DMS153 treated with DMSO at 0.1 percent for 48 hours (cell line): Measurements from ENCODE around the gene RNF126.
"Not testable (repeated sequence)": the region's sequence is repeated elsewhere in the genome, so short reads cannot be mapped to it uniquely, and the experiment has no call there.

Source experiments
- DNase-seq: peaks from one replicate; lab custom pipeline; 2025; ENCODE audit not compliant: unreplicated experiment; lab: John Stamatoyannopoulos, UW

RNF126 gene

DNA sequence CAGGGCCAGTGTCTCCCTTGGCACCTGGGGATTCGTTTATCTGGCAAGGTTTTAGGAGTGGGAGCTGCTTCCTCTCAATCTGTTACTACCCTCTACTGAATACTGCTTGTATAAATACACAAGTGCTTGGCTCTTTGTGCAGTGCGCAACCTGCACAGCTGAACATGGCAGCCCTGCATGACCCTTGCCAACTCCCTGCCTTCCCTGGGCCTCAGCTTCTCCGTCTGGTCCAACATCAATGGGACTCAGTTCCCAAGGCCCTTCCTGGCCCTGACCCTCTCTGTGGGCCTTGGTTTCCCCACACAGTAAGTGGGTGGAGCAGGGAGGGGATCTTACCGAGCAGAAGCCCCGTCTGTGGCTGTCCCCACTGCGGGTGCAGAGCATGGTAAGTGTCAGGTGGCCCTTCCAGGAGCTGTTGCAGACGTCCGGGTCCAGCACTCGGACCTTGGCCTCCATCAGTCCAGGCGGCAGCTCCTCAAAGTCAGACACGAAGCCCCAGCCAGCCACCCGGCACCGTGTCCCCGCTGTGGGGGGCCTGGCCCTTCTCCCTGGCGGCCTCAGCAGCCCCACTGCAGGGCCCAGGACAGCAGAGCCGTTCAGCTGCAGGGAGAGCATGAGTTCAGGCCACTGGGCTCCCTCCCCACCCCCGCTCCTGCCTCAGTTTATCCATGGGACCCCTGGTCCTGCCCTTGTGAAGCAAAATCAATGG, 23.7 kb upstream of the RNF126 start:
- no peak for DNase-seq

DNA sequence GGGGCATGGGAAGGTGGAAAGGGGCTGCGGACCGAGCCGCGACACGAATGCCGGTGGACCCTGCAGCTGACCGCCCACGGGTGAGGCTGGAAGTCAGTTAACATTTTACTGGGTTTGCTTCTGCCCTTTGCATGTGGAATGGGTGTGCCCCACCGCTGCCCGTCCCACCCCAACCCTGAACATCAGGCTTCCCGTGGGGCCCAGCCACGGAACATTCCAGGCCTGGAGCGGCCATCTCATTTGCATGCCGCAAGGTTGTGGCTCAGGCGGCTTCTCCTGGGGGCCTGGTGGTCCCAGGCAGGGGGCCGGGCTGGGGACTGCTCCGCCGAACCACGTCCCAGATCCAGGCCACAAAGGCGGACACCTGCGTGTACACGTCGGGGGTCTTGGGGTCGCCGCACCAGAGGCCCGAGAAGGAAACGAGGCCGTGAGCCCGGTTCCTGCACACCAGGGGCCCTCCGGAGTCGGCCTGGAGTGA, 22.5 kb upstream of the RNF126 start:
- no peak for DNase-seq

DNA sequence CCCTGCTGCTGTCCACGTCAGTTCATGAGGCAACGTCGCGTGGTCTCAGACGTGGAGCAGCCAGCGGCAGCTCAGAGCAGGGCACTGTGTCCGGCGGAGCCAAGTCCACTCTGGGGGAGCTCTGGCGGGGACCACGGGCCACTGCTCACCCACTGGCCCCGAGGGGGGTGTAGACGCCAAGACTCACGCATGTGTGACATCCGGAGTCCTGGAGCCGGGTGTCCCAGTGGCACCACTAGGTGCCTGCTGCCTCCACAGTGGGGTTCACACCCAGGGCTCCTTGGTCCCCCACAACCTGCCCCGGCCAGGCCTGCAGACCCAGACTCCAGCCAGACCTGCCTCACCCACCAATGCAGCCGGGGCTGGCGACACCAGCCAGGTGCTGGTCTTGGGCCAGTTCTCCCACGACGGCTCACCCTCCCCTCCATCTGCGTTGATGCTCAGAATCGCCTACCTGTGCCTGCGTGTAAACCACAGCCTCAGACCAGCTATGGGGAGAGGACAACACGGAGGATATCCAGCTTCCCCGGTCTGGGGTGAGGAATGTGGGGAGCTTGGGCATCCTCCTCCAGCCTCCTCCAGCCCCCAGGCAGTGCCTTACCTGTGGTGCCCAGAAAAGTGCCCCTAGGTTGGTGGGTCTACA, 19.8 kb upstream of the RNF126 start:
- DNase-seq, result no peak

DNA sequence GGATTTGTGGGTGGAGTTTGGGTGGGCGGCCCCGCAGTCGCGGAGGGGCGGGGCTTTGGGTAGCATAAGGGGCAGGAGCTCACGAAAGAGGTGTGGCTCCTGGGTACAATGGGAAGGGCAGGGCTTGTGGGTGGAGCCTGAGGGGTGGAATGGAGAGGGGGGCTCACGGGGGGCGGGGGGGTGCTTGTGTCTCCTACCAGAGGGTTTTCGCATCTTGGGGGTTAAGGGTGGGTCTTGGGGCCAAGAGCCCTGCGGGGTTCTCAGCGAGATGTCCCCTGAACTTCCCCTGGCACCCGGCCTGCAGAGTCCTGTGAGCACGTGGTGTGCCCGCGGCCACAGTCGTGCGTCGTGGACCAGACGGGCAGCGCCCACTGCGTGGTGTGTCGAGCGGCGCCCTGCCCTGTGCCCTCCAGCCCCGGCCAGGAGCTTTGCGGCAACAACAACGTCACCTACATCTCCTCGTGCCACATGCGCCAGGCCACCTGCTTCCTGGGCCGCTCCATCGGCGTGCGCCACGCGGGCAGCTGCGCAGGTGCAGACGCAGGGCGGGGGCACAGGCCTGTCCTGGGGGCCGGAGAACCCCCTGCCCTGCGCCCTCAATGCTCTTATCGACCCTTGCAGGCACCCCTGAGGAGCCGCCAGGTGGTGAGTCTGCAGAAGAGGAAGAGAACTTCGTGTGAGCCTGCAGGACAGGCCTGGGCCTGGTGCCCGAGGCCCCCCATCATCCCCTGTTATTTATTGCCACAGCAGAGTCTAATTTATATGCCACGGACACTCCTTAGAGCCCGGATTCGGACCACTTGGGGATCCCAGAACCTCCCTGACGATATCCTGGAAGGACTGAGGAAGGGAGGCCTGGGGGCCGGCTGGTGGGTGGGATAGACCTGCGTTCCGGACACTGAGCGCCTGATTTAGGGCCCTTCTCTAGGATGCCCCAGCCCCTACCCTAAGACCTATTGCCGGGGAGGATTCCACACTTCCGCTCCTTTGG, 18.3 kb upstream of the RNF126 start:
- DNase-seq, result peak; percentile 43

DNA sequence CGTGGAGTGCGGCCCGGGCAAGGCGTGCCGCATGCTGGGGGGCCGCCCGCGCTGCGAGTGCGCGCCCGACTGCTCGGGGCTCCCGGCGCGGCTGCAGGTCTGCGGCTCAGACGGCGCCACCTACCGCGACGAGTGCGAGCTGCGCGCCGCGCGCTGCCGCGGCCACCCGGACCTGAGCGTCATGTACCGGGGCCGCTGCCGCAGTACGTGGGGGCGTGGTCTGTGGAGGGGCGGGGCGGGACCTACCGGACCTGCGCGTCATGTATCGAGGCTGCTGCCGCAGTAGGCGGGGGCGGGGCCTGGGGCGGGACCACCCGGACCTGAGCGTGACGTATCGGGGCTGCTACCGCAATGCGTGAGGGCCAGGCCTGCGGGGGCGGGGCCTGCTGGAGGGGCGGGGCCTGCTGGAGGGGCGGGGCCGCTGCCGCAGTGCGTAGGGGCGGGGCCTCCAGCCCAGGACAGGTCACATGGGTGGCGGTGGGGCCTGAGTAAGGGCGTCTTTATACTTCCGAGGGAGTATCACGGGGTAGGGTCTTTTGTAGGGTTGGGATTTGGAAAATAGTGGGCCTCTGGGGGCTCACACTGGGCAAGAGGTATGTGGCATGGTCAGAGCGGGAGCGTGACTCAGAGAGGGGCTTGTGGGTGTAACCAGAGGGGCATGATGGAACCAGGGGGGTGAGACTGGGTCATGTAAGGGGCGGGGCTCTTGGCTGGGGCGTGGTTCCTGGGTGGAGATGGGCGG, 17.4 kb upstream of the RNF126 start:
- peak; percentile 88 for DNase-seq

DNA sequence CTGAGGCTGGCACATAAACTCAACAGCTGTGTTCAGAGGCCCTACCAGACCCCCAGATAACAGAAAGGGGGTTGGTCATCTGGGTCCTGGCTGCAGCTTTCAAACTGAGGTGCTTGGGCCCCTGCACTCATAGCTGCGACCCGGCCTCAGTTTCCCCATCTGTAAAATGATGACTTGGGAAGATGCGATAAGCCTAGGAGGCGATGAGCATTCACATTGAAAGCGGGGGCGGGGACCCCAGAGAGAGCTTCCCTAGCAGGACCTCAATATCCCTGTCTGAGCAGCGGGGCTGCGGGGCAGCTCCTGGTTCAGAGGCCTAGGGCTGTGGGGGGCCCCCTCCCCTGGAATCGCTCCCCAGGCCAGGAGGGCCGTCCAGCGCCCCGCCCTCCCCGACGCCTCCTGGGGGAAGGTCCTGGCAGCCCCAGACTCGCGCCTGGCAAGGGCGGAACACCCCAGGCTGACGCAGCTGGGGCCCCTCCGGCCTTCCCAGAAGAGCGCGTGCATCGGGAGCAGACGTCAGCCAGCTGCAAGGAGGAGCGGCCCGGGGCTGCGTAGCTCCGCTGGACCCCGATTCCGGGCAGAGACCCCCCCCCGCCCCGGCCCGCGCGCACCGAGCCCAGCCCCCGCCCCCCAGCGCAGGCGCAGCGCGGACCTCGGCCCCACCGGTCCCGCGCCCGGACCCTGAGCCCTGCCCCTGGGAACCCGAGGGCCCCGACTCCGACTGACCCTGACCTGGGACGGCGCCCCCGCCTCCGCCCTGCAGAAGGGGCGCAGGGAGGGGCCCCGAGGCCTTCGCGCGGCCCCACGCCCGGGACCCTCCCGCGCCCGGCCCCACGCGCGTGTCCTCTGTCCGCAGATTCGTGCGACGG, 16.6 kb upstream of the RNF126 start:
- no peak for DNase-seq

DNA sequence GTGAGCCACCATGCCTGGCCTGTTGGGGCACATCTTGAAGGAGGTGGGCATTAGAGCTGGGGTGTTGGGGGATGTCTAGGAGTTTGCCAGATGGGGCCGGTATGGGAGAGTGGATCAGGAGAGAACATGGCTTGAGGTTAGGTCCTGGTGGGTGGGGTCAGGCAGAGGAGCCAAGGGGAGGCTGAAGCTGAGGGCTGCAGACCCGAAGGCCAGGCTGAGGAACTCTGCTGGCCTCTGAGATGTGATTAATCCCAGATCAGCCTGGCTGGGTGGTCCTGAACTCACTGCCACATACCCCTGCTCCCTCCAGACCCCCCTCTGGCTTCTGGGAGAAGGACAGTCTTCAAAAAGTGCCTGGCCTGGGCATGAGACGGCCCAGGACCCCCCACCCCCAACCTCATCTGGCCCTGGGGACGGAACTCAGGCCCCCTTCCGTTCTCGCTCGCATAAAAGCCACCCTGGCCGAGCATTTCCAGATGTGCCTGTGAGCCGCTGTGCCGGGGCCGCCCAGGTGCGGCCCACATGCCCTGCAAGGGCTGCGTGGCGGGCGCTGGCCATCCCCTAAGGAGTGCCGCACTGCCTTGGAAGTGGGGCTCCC, 15.9 kb upstream of the RNF126 start:
- no peak for DNase-seq

DNA sequence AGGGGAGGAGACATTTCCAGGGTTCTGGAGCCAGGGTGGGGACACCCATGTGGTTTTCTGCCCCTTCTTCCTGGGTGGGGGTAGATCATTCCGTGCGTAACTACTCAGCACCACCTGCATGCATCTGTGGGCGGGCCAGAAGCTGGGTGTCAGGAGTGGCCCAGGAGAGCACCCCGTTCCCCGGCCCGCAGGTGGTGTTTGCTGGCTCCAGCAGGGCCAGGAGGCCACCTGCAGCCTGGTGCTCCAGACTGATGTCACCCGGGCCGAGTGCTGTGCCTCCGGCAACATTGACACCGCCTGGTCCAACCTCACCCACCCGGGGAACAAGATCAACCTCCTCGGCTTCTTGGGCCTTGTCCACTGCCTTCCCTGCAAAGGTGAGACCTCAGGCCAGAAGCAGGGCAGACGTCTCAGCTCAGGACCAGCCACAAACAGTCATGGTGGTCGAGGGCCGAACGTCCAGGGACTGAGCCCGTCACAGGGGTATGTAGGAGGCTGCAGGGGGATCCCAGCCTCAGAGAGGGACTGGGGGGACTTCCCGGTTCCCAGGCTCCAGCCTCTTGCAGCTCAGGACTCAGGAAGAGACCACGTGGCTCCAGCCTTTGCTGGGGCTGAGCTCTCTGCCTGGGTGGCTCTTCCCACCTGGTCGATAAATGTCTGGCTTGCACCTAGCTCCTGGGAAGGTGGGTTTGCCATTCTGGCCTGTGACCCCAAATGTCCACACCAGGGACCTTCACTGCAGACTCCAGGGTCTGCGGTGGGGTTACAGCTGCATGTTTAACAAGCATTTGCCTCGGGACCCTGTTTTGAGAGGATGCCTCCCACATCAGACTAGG, 14.8 kb upstream of the RNF126 start:
- no peak for DNase-seq

DNA sequence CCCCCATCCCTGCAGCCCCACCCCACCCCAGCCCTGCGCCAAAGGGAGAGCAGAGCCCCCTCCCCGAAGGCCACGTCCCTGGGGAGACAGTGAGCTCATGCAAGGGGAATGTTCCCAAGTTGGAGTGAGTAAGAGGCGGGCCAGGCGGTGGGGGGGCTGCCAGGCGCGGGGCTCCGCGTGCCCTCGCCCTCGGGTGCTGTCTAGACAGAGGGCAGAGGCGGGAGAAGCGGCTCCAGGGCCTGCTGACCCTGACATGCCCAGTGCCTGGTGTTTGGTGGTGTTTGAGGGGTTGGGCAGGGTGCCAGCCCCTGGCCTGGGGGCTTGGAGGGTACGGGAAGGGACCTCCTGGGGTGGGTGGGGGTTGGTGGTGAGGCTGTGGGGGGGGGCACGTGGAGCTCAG, 14.2 kb upstream of the RNF126 start:
- DNase-seq, result no peak

DNA sequence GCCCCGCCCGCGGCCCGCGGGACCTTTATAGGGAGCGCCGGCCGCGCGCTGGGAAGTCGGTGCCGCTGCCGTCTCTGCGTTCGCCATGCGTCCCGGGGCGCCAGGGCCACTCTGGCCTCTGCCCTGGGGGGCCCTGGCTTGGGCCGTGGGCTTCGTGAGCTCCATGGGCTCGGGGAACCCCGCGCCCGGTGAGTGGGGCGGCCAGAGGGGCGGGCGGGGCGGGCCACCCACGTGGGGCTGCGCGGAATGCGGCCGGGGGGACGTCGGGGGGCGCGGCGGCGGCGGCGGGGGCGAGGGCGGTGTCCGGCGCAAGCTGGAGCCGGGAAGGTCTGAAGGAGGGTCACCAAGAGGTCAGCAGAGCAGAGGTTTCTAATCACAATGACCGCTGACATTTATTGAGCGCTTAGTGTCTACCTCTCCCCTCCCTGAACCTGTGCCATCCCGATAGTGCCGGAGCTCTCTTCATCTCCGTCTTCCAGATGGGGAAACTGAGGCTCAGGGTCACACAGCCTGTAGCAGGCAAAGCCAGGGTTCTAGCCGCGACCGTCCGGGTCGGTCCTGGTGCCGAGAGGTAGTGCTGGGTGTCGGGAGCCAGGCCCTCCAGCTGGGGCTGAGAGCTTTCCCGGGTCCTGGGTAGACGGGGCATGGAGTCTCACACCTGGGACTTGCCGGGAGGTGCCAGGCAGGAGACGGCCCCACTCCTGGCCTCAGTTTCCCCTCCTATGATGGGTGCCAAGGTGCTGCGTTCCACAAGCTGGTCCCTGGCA, 13.5 kb upstream of the RNF126 start, which contains the start of gene FSTL3:
Gene FSTL3, plus strand, starts transcription at position 54 of the 767 bp plus-strand sequence. Its CDS starts 32 bp downstream, at position 86.
- no peak for DNase-seq

DNA sequence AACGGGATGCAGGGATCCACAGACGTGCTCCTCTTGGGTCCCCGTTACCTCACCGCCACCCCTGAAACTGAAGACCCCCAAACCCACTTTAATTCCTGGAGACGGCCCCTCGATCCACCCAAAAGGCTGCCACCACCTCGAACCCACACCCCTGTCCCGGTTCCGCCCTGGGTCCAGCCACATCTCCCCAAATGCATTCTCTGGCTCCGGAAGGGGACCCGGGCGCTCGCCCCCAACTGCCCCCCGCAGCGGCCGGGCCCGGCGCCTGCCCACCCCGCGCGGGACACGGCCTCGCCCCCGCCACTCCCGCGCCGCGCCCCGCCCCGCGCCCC, 13.0 kb upstream of the RNF126 start:
- DNase-seq, result no peak

DNA sequence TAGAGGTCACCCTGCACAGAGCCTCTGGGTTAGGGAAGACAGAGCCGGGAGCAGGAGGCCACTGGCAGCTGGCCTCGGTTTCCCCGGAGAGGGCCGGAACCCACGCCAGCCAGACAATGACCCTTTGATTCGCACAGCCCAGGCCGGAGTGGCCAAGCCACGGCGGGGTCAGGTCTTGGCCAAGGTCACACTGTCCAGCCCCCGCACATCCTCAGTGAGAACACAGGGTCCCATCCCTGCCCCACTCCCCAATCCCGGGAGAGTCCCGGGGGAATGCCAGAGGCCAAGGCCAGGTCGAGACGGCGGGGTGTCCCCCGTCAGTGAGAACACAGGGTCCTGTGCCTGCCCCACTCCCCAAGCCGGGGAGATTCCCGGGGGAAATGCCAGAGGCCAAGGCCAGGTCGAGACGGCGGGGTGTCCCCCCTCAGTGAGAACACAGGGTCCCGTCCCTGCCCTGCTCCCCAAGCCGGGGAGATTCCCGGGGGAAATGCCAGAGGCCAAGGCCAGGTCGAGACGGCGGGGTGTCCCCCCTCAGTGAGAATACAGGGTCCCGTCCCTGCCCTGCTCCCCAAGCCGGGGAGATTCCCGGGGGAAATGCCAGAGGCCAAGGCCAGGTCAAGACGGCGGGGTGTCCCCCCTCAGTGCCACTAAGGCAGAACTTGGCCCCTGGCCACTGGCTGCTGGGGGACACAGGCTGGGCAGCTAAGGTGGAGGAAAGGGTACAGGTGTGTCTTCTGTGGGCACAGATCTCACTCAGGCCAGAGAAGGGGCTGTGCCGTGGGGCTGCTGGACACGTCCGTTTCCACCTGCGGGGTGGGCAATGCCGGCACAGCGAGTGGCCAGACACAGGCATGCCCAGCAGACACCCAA, 11.5 kb upstream of the RNF126 start:
- no peak for DNase-seq

DNA sequence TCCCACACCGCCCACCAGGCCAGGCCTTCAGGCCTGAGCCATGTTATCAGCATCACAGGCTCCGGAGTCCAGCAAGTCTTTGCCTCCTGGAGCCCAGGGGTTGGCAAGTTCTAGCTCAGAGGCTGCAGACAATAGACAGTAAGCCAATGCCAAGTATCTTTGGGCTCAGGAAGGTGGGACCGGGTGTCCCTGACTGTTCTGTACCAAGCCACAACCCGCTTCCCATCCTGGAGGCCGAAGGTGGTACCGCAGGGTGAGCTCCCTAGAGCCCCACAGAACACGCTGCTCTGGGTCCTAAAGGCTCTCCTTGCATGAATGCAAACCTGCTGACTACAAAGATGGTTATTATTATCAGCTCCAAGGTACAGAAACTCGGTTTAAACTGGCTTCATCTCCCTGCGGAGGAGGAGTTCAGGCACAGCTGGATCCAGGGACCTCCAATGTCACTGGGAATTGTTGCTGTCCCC, 7.6 kb upstream of the RNF126 start:
- DNase-seq, result no peak

DNA sequence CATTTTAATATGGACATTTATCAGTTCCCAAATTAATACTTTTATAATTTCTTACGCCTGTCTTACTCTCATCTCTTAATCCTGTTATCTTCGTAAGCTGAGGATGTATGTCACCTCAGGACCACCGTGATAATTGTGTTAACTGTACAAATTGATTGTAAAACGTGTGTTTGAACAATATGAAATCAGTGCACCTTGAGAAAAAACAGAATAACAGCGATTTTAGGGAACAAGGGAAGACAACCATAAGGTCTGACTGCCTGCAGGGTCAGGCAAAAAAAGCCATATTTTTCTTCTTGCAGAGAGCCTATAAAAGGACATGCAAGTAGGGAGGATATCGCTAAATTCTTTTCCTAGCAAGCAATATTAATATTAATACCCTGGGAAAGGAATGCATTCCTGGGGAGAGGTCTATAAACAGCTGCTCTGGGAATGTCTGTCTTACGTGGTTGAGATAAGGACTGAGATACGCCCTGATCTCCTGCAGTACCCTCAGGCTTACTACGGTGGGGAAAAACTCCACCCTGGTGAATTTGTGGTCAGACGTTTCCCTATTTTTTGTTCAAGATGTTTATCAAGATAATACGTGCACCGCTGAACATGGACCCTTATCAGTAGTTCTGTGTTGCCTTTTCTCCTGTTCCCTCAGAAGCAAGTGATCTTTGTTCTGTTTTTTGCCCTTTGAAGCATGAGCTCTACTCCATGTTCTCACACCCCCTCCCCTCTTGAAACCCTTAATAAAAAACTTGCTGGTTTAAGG, 5.8 kb upstream of the RNF126 start:
- DNase-seq, result not testable (repeated sequence)

DNA sequence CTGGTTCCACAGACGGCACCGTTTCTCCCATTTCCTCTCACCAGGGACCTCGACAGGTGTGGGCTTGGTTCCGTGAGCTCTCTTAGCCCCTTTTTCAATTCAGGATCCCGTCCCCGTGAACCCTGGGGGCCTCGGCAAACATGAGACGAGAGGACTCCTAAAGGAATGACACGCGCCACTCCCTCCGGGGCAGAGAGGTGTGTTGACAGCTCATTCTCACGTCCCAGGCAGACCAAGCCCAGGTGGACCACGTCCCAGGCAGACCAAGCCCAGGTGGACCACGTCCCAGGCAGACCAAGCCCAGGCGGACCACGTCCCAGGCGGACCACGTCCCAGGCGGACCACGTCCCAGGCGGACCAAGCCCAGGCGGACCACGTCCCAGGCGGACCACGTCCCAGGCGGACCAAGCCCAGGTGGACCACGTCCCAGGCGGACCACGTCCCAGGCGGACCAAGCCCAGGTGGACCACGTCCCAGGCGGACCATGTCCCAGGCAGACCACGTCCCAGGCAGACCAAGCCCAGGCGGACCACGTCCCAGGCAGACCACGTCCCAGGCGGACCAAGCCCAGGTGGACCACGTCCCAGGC, 4.1 kb upstream of the RNF126 start:
- DNase-seq, result not testable (repeated sequence)
